HEK293 (cell line): ENCODE measurements around the gene SLC25A26.

Source experiments
- CTCF ChIA-PET: fragments of 350-600 bp; formaldehyde crosslinking; extraction: SDS; loops from one replicate; lab custom pipeline; 2021; ENCODE audit warnings: antibody characterized with exemption; lab: Yijun Ruan, JAX
- POLR2A ChIA-PET: fragments of 300-600 bp; formaldehyde crosslinking; extraction: SDS; loops from one replicate; lab custom pipeline; 2020; ENCODE audit warnings: antibody characterized with exemption, inconsistent platforms; lab: Yijun Ruan, JAX
- H3K27ac ChIP-seq: fragments of 200-500 bp; sonication (Bioruptor generic); 2 replicates; pipeline ENCODE4 v1.5.1; 2014; ENCODE audit warnings: low read depth, low read length, control low read depth, inconsistent platforms; ENCODE audit errors: extremely low read depth
- H3K36me3 ChIP-seq, 2 experiments: fragments of 200-500 bp in 1 of 2; sonication (Bioruptor generic) in 1 of 2; 1 replicate in 1 of 2; 2 replicates in 1 of 2; pipeline ENCODE4 v1.5.1; 2014 to 2017; ENCODE audit warnings: inconsistent platforms in 2 of 2, low read length in 2 of 2; ENCODE audit not compliant: control insufficient read depth in 2 of 2, insufficient read depth in 1 of 2
- H3K4me1 ChIP-seq: fragments of 200-500 bp; sonication (Bioruptor generic); 2 replicates; pipeline ENCODE4 v1.5.1; 2014; ENCODE audit warnings: mild to moderate bottlenecking, low read length, inconsistent platforms; ENCODE audit not compliant: control insufficient read depth, insufficient read depth
- H3K4me3 ChIP-seq: 2 replicates; pipeline ENCODE4 v1.5.1; 2011; ENCODE audit warnings: low read depth, mild to moderate bottlenecking, control low read depth, low read length, moderate library complexity
- H3K9me3 ChIP-seq: fragments of 200-500 bp; sonication (Bioruptor generic); 2 replicates; pipeline ENCODE4 v1.5.1; 2014; ENCODE audit warnings: low read depth, low read length, inconsistent platforms; ENCODE audit not compliant: control insufficient read depth, insufficient read depth
- BCL11A ChIP-seq: fragments of 450-650 bp; formaldehyde crosslinking; IDR thresholded peaks from 2 replicates; pipeline ENCODE4 v1.5.1; 2016; ENCODE audit warnings: low read depth, missing biosample characterization, missing genetic modification characterization
- BCL11B ChIP-seq: fragments of 450-650 bp; formaldehyde crosslinking; IDR thresholded peaks from 2 replicates; pipeline ENCODE4 v1.5.1; 2016; ENCODE audit warnings: low read depth, missing biosample characterization, missing genetic modification characterization
- GLIS1 ChIP-seq: fragments of 450-650 bp; formaldehyde crosslinking; IDR thresholded peaks from 2 replicates; pipeline ENCODE4 v1.5.1; 2016; ENCODE audit warnings: missing biosample characterization, missing genetic modification characterization
- KLF10 ChIP-seq: fragments of 450-650 bp; IDR thresholded peaks from 2 replicates; pipeline ENCODE4 v1.5.1; 2018; ENCODE audit warnings: missing biosample characterization, mild to moderate bottlenecking, missing genetic modification characterization
- KLF16 ChIP-seq: fragments of 450-650 bp; formaldehyde crosslinking; IDR thresholded peaks from 2 replicates; pipeline ENCODE4 v1.5.1; 2017; ENCODE audit warnings: missing biosample characterization, missing genetic modification characterization
- KLF7 ChIP-seq: fragments of 450-650 bp; formaldehyde crosslinking; IDR thresholded peaks from 2 replicates; pipeline ENCODE4 v1.5.1; 2016; ENCODE audit warnings: missing biosample characterization, missing genetic modification characterization, borderline replicate concordance
- MYNN ChIP-seq: fragments of 450-650 bp; formaldehyde crosslinking; IDR thresholded peaks from 2 replicates; pipeline ENCODE4 v1.5.1; 2016; ENCODE audit warnings: missing biosample characterization, missing genetic modification characterization, borderline replicate concordance
- PRDM1 ChIP-seq: fragments of 450-650 bp; formaldehyde crosslinking; IDR thresholded peaks from 2 replicates; pipeline ENCODE4; 2016; ENCODE audit warnings: missing biosample characterization, missing genetic modification characterization
- SP2 ChIP-seq: fragments of 450-650 bp; formaldehyde crosslinking; IDR thresholded peaks from 2 replicates; pipeline ENCODE4 v1.5.1; 2016; ENCODE audit warnings: missing biosample characterization, missing genetic modification characterization
- ZBTB20 ChIP-seq: fragments of 450-650 bp; formaldehyde crosslinking; IDR thresholded peaks from 2 replicates; pipeline ENCODE4 v1.5.1; 2016; ENCODE audit warnings: missing biosample characterization, missing genetic modification characterization
- ZNF114 ChIP-seq: fragments of 450-650 bp; formaldehyde crosslinking; IDR thresholded peaks from 2 replicates; pipeline ENCODE4 v1.5.0; 2017; ENCODE audit warnings: missing biosample characterization, missing genetic modification characterization
- ZNF133 ChIP-seq: fragments of 450-650 bp; formaldehyde crosslinking; IDR thresholded peaks from 2 replicates; pipeline ENCODE4 v1.5.1; 2016; ENCODE audit warnings: missing biosample characterization, missing genetic modification characterization
- ZNF221 ChIP-seq: fragments of 450-650 bp; formaldehyde crosslinking; IDR thresholded peaks from 2 replicates; pipeline ENCODE4 v1.5.1; 2017; ENCODE audit warnings: missing biosample characterization, missing genetic modification characterization, borderline replicate concordance
- ZNF248 ChIP-seq: fragments of 450-650 bp; formaldehyde crosslinking; IDR thresholded peaks from 2 replicates; pipeline ENCODE4 v1.5.1; 2017; ENCODE audit warnings: missing biosample characterization, missing genetic modification characterization
- ZNF302 ChIP-seq: fragments of 450-650 bp; formaldehyde crosslinking; IDR thresholded peaks from 2 replicates; pipeline ENCODE4 v1.5.1; 2016; ENCODE audit warnings: missing biosample characterization, missing genetic modification characterization, low read depth
- ZNF394 ChIP-seq: fragments of 450-650 bp; formaldehyde crosslinking; IDR thresholded peaks from 2 replicates; pipeline ENCODE4 v1.5.1; 2016; ENCODE audit warnings: missing biosample characterization, missing genetic modification characterization, mild to moderate bottlenecking, moderate library complexity, borderline replicate concordance
- ZNF404 ChIP-seq: fragments of 450-650 bp; formaldehyde crosslinking; IDR thresholded peaks from 2 replicates; pipeline ENCODE4 v1.5.1; 2017; ENCODE audit warnings: missing biosample characterization, missing genetic modification characterization
- ZNF426 ChIP-seq: fragments of 450-650 bp; formaldehyde crosslinking; IDR thresholded peaks from 2 replicates; pipeline ENCODE4 v1.5.1; 2017; ENCODE audit warnings: missing biosample characterization, missing genetic modification characterization, mild to moderate bottlenecking, inconsistent platforms, moderate library complexity
- ZNF48 ChIP-seq: fragments of 450-650 bp; formaldehyde crosslinking; IDR thresholded peaks from 2 replicates; pipeline ENCODE4 v1.5.1; 2016; ENCODE audit warnings: missing biosample characterization, missing genetic modification characterization
- ZNF654 ChIP-seq: fragments of 450-650 bp; formaldehyde crosslinking; IDR thresholded peaks from 2 replicates; pipeline ENCODE4 v1.5.1; 2016; ENCODE audit warnings: low read depth, missing biosample characterization, missing genetic modification characterization
- ZNF747 ChIP-seq: fragments of 450-650 bp; formaldehyde crosslinking; IDR thresholded peaks from 2 replicates; pipeline ENCODE4 v1.5.1; 2016; ENCODE audit warnings: missing biosample characterization, missing genetic modification characterization
- TF ChIP-seq, protein P1 (sequence below): fragments of 450-650 bp; formaldehyde crosslinking; IDR thresholded peaks from 2 replicates; pipeline ENCODE4 v1.5.1; 2016; ENCODE audit warnings: missing biosample characterization, missing genetic modification characterization
- TF ChIP-seq, protein P2 (sequence below): fragments of 450-650 bp; formaldehyde crosslinking; IDR thresholded peaks from 2 replicates; pipeline ENCODE4 v1.5.1; 2016; ENCODE audit warnings: missing biosample characterization, missing genetic modification characterization
- TF ChIP-seq, protein P3 (sequence below): fragments of 450-650 bp; formaldehyde crosslinking; IDR thresholded peaks from 2 replicates; pipeline ENCODE4; 2016; ENCODE audit warnings: missing biosample characterization, missing genetic modification characterization
- TF ChIP-seq, protein P4 (sequence below): IDR thresholded peaks from 2 replicates; pipeline ENCODE4 v1.6.1; 2011; ENCODE audit warnings: mild to moderate bottlenecking, low read depth, low read length, borderline replicate concordance

Gene SLC25A26

DNA sequence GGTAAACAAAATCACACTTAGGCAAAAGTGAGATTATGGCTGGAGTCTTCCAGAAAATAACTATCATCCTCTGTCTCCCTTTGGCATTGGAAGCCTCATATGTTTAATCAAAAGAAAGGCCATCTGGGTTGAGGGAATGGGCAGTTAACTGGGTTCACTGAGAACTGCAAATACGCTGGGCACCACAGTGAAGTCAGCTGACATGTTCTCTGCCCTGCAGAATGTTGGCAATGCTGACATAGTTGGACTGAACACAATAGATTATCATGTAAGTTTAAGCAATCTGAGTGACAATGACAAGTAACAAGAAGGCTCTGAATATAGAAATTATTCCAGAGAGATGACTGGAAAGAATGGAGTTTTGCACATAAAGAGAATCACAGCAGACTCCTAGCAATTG, 43.8 kb upstream of the SLC25A26 start:
- H3K9me3 ChIP-seq, result no peaks in the 10 kb centered on the region
- no peak overlapping the region for H3K27ac ChIP-seq
- POLR2A ChIA-PET, result no interaction called here
- no peaks in the 10 kb centered on the region for H3K4me1 ChIP-seq
- CTCF ChIA-PET, result no interaction called here
- TF ChIP-seq GLIS1 (no peak), PRDM1 (tag by site-specific recombination) (no peak), ZNF114 (tag by site-specific recombination) (no peak), KLF7 (tag by site-specific recombination) (no peak), BCL11B (tag by site-specific recombination) (no peak), SP2 (tag by site-specific recombination) (no peak), ZNF426 (no peak), MYNN (tag by site-specific recombination) (no peak), ZNF654 (tag by site-specific recombination) (no peak), ZNF221 (tag by site-specific recombination) (no peak), ZNF133 (tag by site-specific recombination) (no peak), ZNF48 (tag by site-specific recombination) (no peak), KLF16 (tag by site-specific recombination) (no peak)
- TF ChIP-seq, protein P1, sequence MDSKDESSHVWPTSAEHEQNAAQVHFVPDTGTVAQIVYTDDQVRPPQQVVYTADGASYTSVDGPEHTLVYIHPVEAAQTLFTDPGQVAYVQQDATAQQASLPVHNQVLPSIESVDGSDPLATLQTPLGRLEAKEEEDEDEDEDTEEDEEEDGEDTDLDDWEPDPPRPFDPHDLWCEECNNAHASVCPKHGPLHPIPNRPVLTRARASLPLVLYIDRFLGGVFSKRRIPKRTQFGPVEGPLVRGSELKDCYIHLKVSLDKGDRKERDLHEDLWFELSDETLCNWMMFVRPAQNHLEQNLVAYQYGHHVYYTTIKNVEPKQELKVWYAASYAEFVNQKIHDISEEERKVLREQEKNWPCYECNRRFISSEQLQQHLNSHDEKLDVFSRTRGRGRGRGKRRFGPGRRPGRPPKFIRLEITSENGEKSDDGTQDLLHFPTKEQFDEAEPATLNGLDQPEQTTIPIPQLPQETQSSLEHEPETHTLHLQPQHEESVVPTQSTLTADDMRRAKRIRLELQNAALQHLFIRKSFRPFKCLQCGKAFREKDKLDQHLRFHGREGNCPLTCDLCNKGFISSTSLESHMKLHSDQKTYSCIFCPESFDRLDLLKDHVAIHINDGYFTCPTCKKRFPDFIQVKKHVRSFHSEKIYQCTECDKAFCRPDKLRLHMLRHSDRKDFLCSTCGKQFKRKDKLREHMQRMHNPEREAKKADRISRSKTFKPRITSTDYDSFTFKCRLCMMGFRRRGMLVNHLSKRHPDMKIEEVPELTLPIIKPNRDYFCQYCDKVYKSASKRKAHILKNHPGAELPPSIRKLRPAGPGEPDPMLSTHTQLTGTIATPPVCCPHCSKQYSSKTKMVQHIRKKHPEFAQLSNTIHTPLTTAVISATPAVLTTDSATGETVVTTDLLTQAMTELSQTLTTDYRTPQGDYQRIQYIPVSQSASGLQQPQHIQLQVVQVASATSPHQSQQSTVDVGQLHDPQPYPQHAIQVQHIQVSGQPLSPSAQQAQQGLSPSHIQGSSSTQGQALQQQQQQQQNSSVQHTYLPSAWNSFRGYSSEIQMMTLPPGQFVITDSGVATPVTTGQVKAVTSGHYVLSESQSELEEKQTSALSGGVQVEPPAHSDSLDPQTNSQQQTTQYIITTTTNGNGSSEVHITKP (tag by site-specific recombination), result no peak
- TF ChIP-seq, protein P2, sequence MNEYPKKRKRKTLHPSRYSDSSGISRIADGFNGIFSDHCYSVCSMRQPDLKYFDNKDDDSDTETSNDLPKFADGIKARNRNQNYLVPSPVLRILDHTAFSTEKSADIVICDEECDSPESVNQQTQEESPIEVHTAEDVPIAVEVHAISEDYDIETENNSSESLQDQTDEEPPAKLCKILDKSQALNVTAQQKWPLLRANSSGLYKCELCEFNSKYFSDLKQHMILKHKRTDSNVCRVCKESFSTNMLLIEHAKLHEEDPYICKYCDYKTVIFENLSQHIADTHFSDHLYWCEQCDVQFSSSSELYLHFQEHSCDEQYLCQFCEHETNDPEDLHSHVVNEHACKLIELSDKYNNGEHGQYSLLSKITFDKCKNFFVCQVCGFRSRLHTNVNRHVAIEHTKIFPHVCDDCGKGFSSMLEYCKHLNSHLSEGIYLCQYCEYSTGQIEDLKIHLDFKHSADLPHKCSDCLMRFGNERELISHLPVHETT, result no peak
- TF ChIP-seq, all 188 proteins: peak for 0
- Histone ChIP-seq H3K4me3 (no peak overlapping the region), H3K36me3 (no peaks in the 10 kb centered on the region)

DNA sequence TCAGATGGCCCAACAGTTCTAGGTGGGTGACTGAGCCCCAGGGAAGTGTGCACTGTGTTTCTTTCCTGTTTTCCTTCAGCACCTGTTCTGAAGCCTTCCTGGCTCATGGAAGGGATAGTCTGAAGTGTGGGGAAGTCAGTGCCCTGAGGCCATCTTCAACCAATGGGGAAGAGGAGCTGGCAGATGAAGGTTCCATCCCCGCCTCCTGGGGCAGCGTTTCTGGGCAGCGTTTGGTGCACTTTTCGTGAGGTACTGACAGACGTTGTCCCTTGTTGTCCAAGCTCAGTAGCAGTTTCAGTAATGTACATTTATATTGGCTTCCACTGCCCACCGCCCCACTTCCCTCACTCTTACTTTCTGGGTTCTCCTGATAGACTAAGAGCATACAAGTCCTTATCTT, 42.6 kb upstream of the SLC25A26 start:
- H3K9me3 ChIP-seq, result no peaks in the 10 kb centered on the region
- TF ChIP-seq KLF10 (tag by site-specific recombination) (no peak), ZNF394 (tag by site-specific recombination) (no peak), ZNF747 (tag by site-specific recombination) (no peak), ZNF302 (tag by site-specific recombination) (no peak), ZBTB20 (tag by site-specific recombination) (no peak), BCL11A (tag by site-specific recombination) (no peak), ZNF248 (tag by site-specific recombination) (no peak), ZNF404 (tag by site-specific recombination) (no peak)
- TF ChIP-seq, protein P3, sequence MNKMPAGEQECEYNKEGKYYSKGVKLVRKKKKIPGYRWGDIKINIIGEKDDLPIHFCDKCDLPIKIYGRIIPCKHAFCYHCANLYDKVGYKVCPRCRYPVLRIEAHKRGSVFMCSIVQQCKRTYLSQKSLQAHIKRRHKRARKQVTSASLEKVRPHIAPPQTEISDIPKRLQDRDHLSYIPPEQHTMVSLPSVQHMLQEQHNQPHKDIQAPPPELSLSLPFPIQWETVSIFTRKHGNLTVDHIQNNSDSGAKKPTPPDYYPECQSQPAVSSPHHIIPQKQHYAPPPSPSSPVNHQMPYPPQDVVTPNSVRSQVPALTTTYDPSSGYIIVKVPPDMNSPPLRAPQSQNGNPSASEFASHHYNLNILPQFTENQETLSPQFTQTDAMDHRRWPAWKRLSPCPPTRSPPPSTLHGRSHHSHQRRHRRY (tag by site-specific recombination), result no peak
- TF ChIP-seq, protein P4, sequence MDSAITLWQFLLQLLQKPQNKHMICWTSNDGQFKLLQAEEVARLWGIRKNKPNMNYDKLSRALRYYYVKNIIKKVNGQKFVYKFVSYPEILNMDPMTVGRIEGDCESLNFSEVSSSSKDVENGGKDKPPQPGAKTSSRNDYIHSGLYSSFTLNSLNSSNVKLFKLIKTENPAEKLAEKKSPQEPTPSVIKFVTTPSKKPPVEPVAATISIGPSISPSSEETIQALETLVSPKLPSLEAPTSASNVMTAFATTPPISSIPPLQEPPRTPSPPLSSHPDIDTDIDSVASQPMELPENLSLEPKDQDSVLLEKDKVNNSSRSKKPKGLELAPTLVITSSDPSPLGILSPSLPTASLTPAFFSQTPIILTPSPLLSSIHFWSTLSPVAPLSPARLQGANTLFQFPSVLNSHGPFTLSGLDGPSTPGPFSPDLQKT, result no peak
- no peak overlapping the region for H3K27ac ChIP-seq
- H3K4me3 ChIP-seq, result no peak overlapping the region
- CTCF ChIA-PET, result no interaction called here
- H3K4me1 ChIP-seq, result no peaks in the 10 kb centered on the region
- POLR2A ChIA-PET, result no interaction called here
- no peaks in the 10 kb centered on the region for H3K36me3 ChIP-seq
